Esophagus muscularis mucosa (tissue), 4 donors: ENCODE measurements around the gene NKAP. TPM values are rescaled to one million over a fixed set of nuclear protein-coding genes. Genes with fewer than 3 reads are reported as not detected.

Experiments used
- DNase-seq: peaks from one replicate; pipeline ENCODE4 v3.0.0-alpha.2; 2017; ENCODE audit errors: extremely low spot score
- H3K27ac ChIP-seq, 4 donors: fragments of 200-600 bp; sonication (generic); replicated peaks in 1 of 4; 1 replicate in 3 of 4; 2 replicates in 1 of 4; pipeline ENCODE4 v1.5.1; 2016 to 2019; ENCODE audit warnings: mild to moderate bottlenecking in 1 of 4
- H3K27me3 ChIP-seq, 4 donors: fragments of 200-600 bp; sonication (generic); one replicate each; pipeline versions ENCODE4 v1.5.1 to v1.6.0; 2016 to 2019
- H3K36me3 ChIP-seq, 4 donors: fragments of 200-600 bp; sonication (generic); one replicate each; pipeline ENCODE4 v1.5.1; 2016 to 2019
- H3K4me1 ChIP-seq, 4 donors: fragments of 200-600 bp; sonication (generic); one replicate each; pipeline ENCODE4 v1.5.1; 2016 to 2019
- H3K4me3 ChIP-seq, 4 donors: fragments of 200-600 bp; sonication (generic); 1 replicate in 2 of 4; 2 replicates in 2 of 4; pipeline ENCODE4 v1.5.1; 2016 to 2019; ENCODE audit warnings: mild to moderate bottlenecking in 4 of 4, moderate library complexity in 1 of 4
- H3K9me3 ChIP-seq, 4 donors: fragments of 200-600 bp; sonication (generic); 1 replicate in 3 of 4; 2 replicates in 1 of 4; pipeline ENCODE4 v1.5.1; 2016 to 2019
- CTCF ChIP-seq, 3 experiments: fragments of 200-600 bp in 2 of 3; fragments of 450-650 bp in 1 of 3; sonication (generic) in 2 of 3; IDR thresholded peaks; one replicate each; pipeline ENCODE4 v1.5.1; 2017 to 2019; ENCODE audit warnings: antibody characterized with exemption in 3 of 3, mild to moderate bottlenecking in 2 of 3, moderate library complexity in 1 of 3
- EP300 ChIP-seq: sonication (generic); formaldehyde crosslinking; IDR thresholded peaks from one replicate; pipeline ENCODE4 v1.6.1; 2017; ENCODE audit warnings: antibody characterized with exemption
- POLR2A ChIP-seq: fragments of 450-650 bp; IDR thresholded peaks from one replicate; pipeline ENCODE4 v1.6.1; 2017; ENCODE audit warnings: antibody characterized with exemption, moderate library complexity, mild to moderate bottlenecking, low read depth
- POLR2AphosphoS5 ChIP-seq, 2 donors: sonication (generic); formaldehyde crosslinking; IDR thresholded peaks; one replicate each; pipeline ENCODE4 v1.6.1; 2017; ENCODE audit warnings: antibody characterized with exemption in 2 of 2
- WGBS: methylation state at CpG from one replicate; pipeline ENCODE4 v1.1.5; 2018; 5-methylcytosine and 5-hydroxymethylcytosine counted together
- intact Hi-C: fragments of 100-400 bp; cut with DNase I; formaldehyde crosslinking; loops from one replicate; pipeline ENCODE4 v1.15.1; 2023
- total RNA-seq, 4 donors: library from RNA; depleted of rRNA; stranded (reverse); fragments of >200 nt; gene quantifications; one replicate each; pipeline versions ENCODE4 v1.1.0 to v1.2.1, GENCODE V29; 2016

Gene NKAP
- total RNA-seq, 4 donors from 2014 or later, result 5.3 to 7.1 (median 6.6) TPM

DNA sequence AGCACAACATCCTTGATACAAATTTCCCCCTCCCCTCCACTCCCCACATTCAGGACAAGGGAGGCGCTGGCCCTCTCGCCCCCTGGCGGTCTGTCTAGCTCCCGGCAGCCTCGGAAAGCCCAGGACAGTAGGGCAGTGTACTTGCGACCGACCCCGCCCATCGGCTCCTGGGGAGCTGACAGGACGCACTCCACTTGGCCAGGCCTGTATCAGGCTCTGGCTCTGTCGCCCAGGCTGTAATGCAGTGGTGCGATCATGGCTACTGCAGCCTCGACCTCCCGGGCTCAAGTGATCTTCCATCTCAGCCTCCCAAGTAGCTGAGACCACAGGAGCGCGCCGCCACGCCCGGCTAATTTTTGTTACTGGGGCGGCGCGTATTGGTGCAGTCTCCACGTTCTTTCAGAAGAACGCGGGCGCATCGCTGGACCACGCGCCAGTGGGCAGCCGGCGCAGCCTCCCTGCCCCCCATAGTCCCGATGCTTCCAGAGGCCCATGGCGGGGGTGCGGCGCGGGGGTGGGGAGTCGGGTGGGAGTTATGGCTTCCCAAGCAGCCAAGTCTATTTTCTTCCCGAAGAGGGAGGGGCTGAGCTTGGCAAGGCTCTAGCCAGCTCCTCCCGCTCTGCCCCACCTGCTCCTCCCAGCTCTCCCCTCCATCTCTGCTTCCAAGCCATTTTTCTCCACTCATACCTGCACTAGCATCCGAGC, 55.7 kb downstream of the NKAP start:
- intact Hi-C loops, result no loop called here
- 37% methylated on average over 32 of the region's 40 CpGs for WGBS
- no peak for DNase-seq
- Histone ChIP-seq H3K27me3 (no peaks in the 10 kb centered on the region), H3K4me3 (peak overlapping the region; percentile 37 to 51 (median 41)), H3K9me3 (no peaks in the 10 kb centered on the region), H3K27ac (no peak overlapping the region), H3K36me3 (no peaks in the 10 kb centered on the region), H3K4me1 (peaks cover 0 to 17% (median 9%) of the 10 kb centered on the region in 4 donors)
- TF ChIP-seq CTCF (IDR thresholded peaks at IDR 0.05) (peak; percentile 19 to 54 (median 34)), EP300 (no peak)

DNA sequence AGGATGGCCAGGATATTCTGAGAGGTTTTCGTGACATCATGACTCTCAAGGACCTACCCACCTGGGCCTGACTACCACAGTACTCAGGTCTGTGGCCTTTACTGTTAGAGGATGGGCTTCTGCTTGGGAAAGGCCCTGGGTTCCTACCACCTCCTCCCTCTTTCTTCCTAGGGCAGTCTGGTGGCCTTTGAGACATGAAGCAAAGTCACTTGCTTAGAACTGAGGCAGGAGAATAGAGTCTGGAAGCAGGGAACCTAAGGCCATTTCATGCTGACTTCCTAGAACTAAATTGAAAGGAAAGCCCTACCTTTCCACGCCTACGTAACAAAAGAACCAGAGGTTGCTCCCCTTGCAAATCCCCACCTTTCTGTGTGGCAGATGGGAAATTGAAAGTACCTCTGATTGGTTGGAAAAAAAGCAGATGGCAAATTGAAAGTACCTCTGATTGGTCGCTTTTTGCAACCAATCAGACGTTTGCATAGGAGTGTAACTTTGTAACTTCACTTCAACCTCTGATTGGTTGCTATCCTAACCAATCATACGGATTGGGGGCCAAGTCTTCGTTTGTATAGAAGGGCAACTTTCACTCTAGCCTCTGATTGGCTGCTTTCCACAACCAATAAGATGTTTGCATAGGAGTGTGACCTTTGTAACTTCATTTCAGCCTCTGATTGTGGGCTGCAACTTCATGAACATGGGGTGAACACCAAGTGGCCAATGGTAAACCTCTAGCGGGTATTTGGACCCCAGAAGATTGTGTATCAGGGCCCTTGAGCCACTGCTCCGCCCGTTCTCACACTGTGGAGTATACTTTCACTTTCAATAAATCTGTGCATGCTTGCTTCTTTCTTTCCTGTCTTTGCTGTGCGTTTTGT, 57.8 kb downstream of the NKAP start:
- Histone ChIP-seq H3K4me3 (no peak overlapping the region), H3K27me3 (no peaks in the 10 kb centered on the region), H3K27ac (no peak overlapping the region), H3K4me1 (peaks cover 0 to 18% (median 9%) of the 10 kb centered on the region in 4 donors), H3K36me3 (no peaks in the 10 kb centered on the region), H3K9me3 (no peaks in the 10 kb centered on the region)
- TF ChIP-seq EP300, result no peak
- no peak for TF ChIP-seq CTCF (IDR thresholded peaks at IDR 0.05)
- no peak for TF ChIP-seq POLR2AphosphoS5 (IDR thresholded peaks at IDR 0.05)
- TF ChIP-seq POLR2A, result no peak
- 77% methylated on average over 11 of the region's 11 CpGs for WGBS
- intact Hi-C loops, result no loop called here
- DNase-seq, result no peak

GRCh38 chrX:119880552-119881437, 62.8 kb downstream of the NKAP start:
- WGBS, result 57% methylated on average over 11 of the region's 11 CpGs
- intact Hi-C loops, result no loop called here
- Histone ChIP-seq H3K36me3 (peaks cover 4 to 29% (median 18%) of the 10 kb centered on the region in 4 donors), H3K27me3 (no peaks in the 10 kb centered on the region), H3K9me3 (no peaks in the 10 kb centered on the region), H3K4me1 (peaks cover 0 to 6% (median 0%) of the 10 kb centered on the region in 4 donors), H3K27ac (no peak overlapping the region), H3K4me3 (no peak overlapping the region)
- TF ChIP-seq EP300, result no peak
- no peak for TF ChIP-seq POLR2A
- TF ChIP-seq POLR2AphosphoS5 (IDR thresholded peaks at IDR 0.05), result no peak
- TF ChIP-seq CTCF (IDR thresholded peaks at IDR 0.05), result peak; percentile 39 to 57 (median 45)
- no peak for DNase-seq

GRCh38 chrX:119880076-119880475, 63.5 kb downstream of the NKAP start:
- TF ChIP-seq CTCF (IDR thresholded peaks at IDR 0.05) (no peak), EP300 (no peak), POLR2AphosphoS5 (IDR thresholded peaks at IDR 0.05) (no peak)
- Histone ChIP-seq H3K36me3 (peaks cover 4 to 34% (median 20%) of the 10 kb centered on the region in 4 donors), H3K4me1 (peaks cover 0 to 5% (median 0%) of the 10 kb centered on the region in 4 donors), H3K27me3 (no peaks in the 10 kb centered on the region), H3K27ac (no peak overlapping the region), H3K4me3 (no peak overlapping the region), H3K9me3 (no peaks in the 10 kb centered on the region)
- intact Hi-C loops, result no loop called here
- no peak for DNase-seq
- 78% methylated on average over 5 of the region's 5 CpGs for WGBS
